Activated CD8-positive, alpha-beta memory T cell treated with anti-CD3 and anti-CD28 coated beads, Interleukin-2, amount 50 U/mL, for 4 hours (primary cell): ENCODE results near the gene LITAFD.

Source experiments
- DNase-seq: peaks from one replicate; pipeline ENCODE4 v3.0.0-alpha.2; 2020

Gene LITAFD

GRCh38 chr16:8924214-8924613 is 42.1 kb downstream of the LITAFD start:
- no peak for DNase-seq

DNA sequence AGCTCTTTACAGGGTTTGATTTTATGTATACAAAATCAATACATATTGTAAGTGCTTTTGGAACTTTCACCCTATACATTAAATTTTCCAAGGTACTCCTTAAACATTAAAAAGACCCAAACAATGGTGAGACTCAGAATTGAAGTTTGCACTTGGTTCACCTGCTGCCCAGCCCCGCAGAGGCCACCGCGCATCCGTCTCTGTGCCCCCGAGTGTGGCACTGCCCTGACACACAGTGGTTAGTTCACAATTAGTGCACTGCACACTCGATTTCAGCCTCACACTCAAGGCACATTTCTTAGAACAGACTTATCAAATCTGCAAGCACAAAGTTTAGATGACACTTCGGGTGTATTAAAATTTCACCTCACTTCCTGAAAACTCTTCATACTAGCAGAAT is 43.3 kb downstream of the LITAFD start:
- no peak for DNase-seq

- DNase-seq: no peak
Measured at GRCh38 chr16:8926827-8927226, 44.7 kb downstream of the LITAFD start.

DNA sequence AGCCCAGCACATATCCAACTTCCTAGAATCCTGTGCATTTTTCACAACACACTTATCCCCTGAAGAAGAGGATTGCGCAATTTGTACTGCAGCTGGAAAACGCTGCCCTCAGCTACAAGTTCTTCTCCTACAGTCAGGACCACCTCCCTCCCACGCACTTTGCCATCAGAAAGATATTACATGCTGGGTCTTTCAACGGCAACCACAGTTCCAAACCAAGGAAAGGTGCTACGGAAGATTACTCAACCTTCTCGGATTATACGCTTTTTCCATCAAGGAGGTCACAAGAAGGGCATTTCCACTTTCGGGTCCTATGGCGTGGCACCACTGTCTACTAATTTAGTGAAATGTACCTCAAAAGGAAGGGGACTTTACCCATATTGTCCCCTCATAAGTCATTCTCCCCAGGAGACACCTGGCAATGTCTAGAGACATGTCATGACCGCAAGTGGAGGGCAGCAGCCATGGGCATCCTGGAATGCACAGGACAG is 46.4 kb downstream of the LITAFD start:
- DNase-seq: no peak

- DNase-seq: no peak
Measured at GRCh38 chr16:8929086-8929748, 47.1 kb downstream of the LITAFD start.

GRCh38 chr16:8931859-8932258 is 49.7 kb downstream of the LITAFD start:
- peak; percentile 50 for DNase-seq

- DNase-seq: no peak
Measured at GRCh38 chr16:8934601-8935000, 52.5 kb downstream of the LITAFD start.
